NK-92 (cell line): ENCODE results near the gene SUPT6H.
"Not testable (repeated sequence)": the region's sequence is repeated elsewhere in the genome, so short reads cannot be mapped to it uniquely, and the experiment has no call there.

Experiments used
- DNase-seq: peaks from one replicate; lab custom pipeline; 2025; ENCODE audit not compliant: unreplicated experiment; lab: John Stamatoyannopoulos, UW

Gene SUPT6H

DNA sequence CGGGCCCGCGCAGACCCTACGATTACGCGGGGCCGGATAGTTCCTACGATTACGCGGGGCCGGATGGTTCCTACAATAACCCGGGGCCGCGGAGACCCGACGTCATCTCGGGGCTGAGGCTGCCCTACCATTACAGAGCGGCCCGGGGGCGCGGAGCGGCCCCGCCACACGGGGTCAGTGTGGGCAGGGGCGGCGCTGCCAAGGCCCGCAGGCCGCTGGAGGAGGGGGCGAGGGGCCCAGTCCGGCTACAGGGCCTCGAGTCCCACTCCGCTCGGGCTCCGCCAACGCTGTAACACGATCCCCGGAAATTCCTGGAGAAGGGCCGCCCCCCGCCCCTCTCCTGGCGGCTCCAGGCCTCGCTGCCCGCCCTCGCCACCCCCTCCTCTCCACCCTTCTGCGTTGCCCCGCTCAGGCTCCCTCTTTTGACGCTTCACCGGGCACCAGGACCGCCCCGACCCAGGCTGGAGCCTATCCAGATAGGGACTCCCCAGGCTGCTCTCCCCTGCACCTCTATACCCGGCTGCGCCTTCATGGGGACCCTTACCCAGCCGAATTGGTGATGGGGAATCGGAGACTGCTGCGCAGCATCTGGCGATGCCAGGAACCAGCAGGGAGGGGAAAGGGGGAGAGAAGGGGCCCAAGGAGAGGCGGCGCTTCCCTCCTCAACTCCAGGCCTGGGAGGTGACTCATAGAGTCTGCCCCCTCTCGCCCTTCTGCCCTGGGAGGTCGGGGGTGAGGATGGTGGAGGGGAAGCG lies 55.8 kb downstream of the SUPT6H start, which contains the start of gene RAB34:
TSS of gene RAB34 (minus strand) at position 291 of the 755 bp plus-strand sequence. CDS start 602 bp downstream, outside the sequence.
- no peak for DNase-seq

DNA sequence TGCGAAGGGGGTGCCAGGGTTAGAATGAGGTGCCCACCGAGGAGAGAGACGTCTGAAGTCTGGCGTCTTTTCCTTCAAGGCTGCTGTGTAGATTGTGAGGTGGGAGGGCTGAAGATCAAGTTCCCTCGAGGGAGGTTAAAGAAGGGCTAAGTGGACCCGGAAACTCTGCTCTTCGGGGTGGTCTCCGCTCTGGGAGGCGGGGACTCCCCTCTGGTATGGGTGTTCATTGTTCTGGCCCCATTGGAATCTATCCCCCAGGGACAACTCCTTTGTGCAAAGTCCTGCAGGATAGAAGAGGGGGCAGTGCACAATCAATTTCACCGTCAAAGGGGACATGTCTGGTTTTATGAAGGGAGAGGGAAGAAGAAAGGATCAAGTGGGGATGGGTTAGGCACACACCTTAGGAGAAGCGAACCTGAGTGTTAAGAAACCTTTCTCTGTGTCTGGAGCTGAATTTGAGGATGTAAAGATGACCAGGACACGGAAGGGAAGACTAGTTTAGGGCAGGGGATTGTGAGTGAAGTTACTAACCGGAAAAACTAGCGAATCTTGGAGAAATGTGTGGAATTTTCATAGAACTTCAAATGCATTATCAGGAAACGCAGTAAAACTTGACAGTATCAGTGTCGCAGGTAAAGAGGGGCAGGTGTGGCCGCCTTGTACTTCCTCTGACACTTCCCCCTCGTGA lies 56.5 kb downstream of the SUPT6H start:
- DNase-seq = no peak

DNA sequence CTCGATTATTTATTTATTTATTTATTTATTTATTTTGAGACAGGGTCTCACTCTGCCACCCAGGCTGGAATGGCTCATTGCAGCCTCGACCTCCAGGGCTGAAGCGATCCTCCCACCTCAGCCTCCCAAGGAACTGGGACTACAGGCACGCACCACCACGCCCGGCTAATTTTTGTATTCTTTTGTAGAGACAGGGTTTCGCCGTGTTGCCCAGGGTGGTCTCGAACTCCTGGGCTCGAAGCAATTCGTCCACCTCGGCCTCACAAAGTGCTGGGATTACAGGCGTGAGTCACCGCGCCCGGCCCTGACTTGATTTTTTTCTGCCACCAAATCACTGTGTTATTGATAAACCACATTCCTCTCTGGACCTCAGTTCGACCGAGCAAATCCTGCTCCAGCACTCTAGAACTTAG lies 57.0 kb downstream of the SUPT6H start:
- no peak for DNase-seq

DNA sequence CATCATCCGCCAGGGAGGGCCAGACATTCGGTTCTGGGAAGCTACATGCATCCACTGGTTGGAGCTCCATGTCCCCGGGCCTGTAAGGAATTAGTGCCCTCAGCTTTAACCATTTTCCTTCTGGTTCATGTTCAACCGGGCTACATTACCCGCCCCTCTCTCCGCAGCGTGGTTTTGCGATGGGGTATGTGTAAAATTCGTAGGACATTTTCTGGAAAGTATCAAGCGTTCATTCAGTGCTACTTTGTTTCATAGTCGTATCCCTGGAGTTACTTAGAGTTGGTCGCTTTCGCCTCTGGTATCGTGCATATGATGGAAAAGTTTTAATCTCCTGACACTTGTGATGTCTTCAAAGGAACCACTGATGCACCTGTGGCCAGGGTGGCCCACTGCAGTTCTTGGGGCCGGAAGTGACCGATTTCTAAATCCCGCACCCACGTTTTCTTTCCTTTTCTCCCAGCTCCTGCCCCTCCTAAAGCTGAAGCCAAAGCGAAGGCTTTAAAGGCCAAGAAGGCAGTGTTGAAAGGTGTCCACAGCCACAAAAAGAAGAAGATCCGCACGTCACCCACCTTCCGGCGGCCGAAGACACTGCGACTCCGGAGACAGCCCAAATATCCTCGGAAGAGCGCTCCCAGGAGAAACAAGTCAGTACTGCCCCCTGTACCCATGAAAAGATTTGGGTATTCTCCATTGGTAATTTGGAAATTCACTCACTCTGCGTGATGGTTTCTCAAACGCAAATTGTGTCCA lies 58.4 kb downstream of the SUPT6H start:
- no peak for DNase-seq

DNA sequence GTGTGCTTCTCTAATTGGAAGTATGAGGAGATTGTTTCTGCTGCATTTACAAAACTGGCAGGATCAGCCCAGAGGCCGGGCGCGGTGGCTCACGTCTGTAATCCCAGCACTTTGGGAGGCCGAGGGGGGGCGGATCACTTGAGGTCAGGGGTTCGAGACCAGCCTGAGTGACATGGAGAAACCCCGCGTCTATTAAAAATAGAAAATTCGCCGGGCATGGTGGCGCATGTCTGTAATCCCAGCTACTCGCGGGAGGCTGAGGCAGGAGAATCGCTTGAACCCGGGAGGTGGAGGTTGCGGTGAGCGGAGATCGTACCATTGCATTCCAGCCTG lies 59.0 kb downstream of the SUPT6H start:
- DNase-seq = not testable (repeated sequence)

DNA sequence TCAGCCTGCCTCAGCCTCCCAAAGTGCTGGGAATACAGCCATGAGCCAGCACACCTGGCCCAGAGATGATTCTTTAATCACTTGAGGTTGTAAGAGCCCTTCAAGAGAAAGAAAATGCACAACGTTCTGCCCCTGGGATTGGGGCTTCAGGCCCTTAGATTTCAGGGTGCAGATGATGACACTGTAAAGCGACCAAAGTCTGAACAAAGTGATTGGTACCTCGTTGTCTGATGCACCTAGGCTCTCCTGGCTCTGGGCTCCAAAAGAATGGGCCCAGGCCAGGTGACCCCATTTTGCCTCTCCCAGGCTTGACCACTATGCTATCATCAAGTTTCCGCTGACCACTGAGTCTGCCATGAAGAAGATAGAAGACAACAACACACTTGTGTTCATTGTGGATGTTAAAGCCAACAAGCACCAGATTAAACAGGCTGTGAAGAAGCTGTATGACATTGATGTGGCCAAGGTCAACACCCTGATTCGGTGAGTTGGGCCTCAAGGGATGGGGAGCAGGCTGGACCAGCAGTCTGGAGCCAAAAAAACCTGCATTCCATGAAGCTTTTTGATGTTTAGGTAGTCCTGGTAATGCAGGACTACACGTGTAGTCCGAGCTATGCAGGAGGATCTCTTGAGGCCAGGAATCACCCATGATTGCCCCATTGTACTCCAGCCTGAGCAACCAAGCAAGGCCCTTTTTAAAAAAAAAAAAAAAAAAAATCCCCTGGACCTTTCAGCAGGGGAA lies 60.6 kb downstream of the SUPT6H start:
- DNase-seq = no peak

DNA sequence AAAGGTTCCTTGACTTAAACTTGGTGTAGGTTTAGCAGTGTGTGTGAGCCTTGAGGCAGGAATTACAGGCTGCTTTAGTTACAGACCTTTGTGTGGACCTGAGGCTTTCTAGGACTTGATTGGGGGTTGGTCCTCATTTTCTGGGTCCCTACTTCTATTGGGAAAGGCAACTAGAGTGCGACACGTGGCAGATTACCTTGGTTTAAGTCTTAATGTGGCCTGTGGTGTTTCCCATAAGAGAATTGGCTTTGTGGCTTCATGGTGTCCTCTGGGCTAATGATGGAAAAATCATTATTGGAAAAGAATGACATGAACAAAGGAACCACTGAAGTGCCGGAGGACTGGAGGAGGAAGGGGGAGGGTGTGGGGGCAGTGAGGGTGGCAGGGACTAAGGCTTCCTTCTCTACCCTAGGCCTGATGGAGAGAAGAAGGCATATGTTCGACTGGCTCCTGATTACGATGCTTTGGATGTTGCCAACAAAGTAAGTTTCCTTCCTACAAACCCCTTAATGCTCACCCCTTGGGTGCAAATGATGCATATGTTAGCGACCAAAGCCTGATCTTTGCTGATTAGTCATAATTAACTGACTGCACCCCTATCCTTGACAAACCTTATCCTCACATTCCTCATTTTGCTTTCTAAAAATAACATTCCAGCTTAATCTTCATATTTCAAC lies 61.3 kb downstream of the SUPT6H start:
- no peak for DNase-seq

DNA sequence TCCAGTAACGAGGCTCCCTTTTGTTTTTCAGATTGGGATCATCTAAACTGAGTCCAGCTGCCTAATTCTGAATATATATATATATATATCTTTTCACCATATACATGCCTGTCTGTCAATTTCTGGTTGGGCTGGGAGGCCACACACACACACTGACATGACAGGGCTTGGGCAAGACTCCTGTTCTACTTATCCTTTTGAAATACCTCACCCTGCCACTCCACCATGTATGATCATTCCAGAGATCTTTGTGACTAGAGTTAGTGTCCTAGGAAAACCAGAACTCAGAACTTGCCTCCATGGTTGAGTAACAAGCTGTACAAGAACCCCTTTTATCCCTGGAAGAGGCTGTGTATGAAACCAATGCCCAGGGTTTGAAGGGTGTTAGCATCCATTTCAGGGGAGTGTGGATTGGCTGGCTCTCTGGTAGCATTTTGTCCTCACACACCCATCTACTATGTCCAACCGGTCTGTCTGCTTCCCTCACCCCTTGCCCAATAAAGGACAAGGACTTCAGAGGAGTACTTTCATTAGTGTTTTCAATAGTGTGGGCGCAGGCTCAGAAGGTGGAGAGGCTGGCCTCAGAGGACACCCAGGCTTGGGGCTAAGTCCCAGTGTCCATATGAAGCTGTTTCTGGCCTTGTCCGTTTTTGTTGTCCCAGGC lies 62.0 kb downstream of the SUPT6H start:
- DNase-seq = not testable (repeated sequence)

DNA sequence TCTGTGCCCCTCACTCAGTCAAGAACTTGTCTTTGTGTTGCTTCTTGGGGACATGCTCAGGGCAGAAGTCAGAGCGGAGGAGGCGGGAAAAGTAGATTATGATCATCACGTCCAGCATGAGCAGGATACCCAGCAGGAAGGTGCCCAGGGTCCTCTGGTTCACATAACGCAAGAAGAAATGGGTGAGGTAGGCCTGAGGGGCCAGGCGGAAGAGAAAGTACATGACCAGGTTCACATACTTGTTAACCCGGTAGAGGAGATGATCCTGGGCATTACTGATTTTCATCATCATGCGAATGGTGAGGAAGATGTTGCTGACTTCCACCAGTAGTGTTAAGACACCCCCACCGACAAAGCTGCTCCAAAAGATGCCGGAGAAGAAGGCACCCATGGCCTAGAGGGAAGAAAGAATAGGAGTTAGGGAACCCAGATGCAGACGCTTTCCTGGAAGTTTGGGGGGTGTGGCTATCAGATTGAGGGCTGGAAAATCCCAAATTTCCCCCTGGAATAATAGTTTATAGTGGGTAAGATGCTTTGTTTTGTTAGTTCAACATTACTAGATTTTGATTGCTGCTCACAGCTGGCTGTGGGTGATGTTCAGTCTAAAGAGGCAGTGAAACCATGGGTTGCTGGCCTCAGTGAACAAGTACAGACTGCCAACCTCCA lies 62.6 kb downstream of the SUPT6H start:
- DNase-seq = no peak

DNA sequence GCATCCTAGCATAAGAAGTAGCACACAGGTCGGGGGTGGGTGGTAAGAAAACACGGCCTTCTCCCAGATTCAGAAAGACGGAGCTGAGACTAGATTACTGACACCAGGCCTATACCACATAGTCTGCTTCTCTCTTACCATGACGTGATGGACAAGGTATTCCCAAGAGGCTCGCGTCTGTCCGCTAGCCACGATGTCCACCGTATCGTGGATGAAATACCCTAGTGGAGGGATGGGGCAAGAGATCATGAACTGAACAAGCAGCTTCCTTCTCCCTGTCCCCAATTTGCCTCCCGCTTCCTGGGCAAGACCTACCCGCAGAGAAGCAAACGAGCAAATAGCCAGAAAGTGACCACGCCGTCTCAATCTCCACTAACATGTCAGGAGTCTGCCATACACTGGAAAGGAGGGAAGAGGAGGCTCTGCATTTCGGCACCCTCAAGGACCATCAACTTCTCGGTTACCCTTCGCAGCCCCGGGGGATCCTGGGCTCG lies 63.2 kb downstream of the SUPT6H start:
- no peak for DNase-seq

DNA sequence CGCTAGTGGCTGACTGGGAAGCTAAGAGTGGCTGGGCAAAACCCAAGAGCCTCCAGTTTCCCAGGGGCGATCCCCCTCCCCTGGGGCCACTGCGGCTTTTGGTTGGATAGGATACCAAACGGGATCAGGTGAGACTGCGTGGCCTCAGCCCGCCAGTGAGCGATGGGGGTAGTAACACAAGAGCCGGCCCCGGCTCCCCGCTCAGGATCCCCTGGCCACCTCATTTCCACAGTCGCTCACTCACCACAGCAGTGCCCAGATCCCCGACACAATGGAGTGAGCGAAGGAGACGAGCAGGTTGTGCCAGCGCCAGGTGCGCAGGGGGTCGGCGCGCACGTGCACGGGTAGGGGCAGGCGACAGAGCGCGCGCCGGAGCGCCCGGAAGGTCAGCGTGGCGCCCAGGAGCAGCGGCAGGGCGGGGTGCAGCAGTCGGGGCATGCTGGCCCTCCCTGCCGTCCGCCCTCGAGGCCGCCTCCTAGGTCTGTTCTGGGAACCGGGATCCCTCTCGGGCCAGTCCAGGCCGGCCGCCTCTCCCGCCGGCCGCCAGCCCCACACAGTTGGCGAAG lies 63.7 kb downstream of the SUPT6H start:
- no peak for DNase-seq

DNA sequence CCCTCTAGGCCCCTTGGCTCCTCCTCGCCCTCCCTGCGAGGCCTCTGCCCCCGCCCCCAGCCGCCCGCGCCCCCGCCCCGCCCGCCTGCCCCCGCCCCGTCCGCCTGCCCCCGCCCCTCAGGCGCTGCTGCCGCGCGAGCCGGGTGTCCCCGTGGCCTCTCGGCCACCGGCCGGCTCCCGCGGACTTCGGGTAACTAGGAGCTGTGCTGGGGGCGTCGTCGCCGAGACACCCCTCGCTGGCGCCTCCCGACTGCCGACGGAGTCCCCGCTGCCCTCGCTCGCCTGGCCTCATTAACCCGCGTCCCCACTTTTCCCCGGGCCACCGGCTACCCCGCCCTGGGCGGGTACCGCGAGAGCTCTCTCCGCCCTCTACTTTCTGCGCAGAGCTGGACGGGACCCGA lies 64.2 kb downstream of the SUPT6H start, which contains the start of gene TLCD1:
TSS of gene TLCD1 (minus strand) at position 8 of the 401 bp plus-strand sequence. CDS start 136 bp downstream, outside the sequence.
- DNase-seq = no peak

DNA sequence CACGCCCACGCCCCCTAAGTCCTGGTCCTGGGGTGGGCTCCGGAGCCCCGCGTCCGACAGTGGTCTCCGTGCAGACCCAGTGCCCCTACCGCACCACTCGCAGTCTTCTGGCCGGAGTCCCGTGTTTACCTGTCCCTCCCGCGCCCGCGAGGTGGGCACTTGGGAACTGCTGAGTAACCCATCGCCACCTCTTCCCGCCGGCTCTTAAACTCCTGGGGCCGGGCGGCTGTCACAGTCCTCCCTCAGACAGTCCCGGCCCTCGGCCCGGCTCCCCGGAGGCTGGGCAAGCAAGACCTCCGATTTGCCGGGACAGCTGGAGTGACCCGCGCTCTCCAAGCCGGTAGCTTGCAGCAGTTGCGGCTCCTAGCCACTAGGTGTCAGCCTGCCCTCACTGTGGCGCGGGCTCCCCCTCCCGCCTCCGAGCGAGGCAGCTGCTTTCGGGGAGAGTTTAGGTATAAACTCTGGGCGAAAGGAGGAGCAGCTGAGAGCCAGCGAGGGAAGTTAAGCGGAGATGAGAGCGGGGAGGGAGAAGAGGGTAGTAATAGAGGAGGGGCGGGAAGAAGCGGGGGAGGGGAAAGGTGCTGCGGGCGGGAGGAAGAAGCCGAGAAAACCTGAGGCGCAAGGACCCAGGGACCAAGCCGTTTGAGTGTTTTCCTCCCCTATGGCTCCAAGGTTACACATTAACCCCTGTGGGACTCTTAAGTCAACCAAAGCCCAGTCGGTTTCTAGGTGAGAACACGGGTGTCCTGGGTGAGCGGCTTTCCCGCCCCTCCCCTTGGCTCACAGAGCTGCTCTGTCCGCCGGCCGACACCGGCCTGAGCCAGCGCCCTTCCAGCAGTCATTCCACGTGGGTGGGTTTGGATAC lies 64.9 kb downstream of the SUPT6H start:
- DNase-seq = peak; percentile 41

DNA sequence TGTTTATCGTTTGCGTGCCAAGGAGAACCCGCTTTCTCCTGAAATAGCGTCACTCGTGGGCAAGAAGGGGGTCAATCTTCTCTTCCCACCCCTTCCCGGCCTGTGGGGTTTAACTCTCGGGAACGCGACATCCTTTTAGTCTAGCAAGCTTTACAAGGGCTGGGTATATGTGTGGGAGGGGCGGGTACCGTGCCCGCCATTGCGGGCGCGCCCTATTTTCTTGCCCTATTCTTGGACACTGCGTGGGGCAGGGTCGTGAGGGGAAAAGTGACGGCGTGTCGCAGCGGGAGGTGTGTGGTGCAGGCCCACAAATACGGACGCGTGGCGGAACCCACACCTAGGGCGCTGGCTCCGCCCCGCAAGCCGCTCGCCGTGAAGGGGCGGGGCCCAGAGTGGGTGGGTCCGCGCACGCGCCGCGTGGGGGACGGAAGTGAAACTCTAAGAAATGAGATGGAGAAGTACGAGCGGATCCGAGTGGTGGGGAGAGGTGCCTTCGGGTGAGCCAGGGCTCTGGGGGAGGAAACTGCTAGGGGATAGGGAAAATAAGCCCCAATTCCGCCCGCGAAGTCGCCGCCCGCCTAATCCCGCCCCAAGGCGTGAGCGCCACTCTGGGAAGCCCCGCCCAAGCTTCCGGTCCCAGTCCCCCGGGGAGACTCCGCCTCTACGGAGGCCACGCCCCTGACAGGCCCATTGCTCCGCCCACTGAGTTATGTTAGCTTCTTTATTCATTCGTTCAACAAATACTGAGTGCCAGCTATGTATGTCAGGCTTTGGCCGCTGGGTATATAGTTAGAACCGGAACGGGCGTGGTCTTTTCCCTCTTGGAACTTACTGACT lies 66.6 kb downstream of the SUPT6H start, which contains the start of gene NEK8:
TSS of gene NEK8 (plus strand) at position 425 of the 837 bp plus-strand sequence. CDS start at position 451, 26 bp downstream.
- DNase-seq = peak; percentile 77

DNA sequence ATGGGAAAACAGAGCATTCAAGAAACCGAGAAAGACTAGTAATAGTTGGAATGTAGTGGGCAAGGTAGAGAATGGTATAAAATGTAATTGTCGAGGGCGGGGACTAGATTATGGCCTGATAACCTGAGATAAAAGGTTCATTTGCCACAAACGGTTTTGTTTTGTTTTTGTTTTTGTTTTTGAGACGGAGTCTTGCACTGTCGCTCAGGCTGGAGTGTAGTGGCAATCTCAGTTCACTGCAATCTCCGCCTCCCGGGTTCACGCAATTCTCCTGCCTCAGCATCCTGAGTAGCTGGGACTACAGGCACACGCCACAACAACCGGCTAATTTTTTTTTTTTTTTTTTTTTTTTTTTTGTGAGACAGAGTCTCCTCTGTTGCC lies 67.9 kb downstream of the SUPT6H start:
- no peak for DNase-seq

DNA sequence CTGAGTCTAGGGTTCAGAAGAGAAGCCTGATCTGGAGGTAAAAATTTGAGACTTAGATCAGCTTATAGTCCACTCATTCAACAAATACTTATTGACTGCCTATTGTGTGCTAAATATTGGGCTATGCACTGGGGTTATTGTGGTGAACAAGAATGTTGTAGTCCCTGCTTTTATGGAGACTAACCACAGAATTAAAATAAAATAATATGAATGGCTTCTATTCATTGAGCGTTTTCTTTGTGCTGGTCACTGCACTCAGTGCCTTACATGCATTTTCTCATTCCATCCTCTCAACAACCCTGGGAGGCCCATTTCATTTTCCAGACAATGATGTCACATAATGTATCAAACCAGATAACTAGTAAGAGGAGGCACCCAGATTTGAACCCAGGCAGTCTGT lies 71.3 kb downstream of the SUPT6H start:
- no peak for DNase-seq

DNA sequence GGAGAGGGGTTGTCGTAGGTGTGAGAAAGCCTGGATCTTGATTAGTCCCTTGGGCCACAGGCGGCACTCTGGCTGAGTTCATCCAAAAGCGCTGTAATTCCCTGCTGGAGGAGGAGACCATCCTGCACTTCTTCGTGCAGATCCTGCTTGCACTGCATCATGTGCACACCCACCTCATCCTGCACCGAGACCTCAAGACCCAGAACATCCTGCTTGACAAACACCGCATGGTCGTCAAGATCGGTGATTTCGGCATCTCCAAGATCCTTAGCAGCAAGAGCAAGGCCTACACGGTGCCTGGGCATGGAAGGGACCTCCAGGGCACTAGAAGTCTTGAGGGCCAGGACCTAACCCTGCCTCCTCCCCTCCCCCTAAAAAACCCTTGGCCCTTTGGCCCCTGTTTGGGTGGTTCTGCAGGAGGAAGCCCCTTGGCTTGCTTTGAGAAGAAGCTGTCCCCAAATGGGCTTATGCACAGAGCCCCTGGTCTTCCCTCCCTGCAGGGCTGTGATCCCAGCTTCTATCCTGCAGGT lies 72.8 kb downstream of the SUPT6H start:
- no peak for DNase-seq
